ENCODE results near the gene CCNY. TPM values are rescaled to one million over a fixed set of nuclear protein-coding genes. Genes with fewer than 3 reads are reported as not detected.

The CCNY gene
- total RNA-seq, 4 donors from 2014 or later: 37.5 to 56.3 (median 43.9) TPM

DNA sequence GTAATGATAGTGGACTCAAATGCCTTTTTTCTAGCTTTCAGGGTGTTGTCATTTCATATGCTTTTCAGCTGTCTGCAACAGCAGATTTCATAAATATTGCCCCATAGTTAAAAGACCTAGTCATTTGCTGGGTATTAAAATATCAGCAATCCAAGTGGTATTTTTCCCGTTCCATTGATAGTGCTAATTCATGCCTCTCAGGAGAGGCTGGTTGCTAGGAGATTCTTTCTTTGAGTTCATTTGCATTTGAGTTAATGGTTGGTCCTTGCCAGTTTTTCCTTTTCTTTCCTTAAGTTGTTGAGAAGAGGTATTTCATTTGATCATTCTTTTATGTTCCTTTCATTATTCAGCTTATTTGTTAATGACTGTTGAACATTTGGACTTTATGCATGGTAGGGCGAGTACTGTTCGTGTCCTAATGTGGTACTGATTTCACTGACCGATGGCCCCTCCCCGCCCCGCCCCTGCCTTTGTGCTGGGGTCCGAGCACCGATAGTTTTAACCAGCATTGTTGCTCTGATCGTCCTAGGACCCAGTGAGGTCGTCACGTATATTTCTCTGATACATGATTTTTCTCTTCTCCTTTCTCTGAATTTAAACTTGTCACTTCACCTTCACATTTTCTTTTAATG is 128.6 kb downstream of the CCNY start:
- Histone ChIP-seq H3K4me3 (replicated peaks in 1 of 3) (no peak overlapping the region), H3K36me3 (no peaks in the 10 kb centered on the region), H3K27me3 (no peaks in the 10 kb centered on the region), H3K4me1 (peaks cover 4 to 34% of the 10 kb centered on the region in 2 donors), H3K27ac (no peak overlapping the region), H3K9me3 (no peaks in the 10 kb centered on the region)
- TF ChIP-seq, protein P1, sequence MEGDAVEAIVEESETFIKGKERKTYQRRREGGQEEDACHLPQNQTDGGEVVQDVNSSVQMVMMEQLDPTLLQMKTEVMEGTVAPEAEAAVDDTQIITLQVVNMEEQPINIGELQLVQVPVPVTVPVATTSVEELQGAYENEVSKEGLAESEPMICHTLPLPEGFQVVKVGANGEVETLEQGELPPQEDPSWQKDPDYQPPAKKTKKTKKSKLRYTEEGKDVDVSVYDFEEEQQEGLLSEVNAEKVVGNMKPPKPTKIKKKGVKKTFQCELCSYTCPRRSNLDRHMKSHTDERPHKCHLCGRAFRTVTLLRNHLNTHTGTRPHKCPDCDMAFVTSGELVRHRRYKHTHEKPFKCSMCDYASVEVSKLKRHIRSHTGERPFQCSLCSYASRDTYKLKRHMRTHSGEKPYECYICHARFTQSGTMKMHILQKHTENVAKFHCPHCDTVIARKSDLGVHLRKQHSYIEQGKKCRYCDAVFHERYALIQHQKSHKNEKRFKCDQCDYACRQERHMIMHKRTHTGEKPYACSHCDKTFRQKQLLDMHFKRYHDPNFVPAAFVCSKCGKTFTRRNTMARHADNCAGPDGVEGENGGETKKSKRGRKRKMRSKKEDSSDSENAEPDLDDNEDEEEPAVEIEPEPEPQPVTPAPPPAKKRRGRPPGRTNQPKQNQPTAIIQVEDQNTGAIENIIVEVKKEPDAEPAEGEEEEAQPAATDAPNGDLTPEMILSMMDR (IDR thresholded peaks at IDR 0.05): no peak
- no peak for TF ChIP-seq POLR2A (IDR thresholded peaks at IDR 0.05)
- intact Hi-C loops (cut with DNase I): no loop called here
- WGBS, 2 donors: 78 to 81% methylated on average over 11 of the region's 11 CpGs
- no peak for DNase-seq

DNA sequence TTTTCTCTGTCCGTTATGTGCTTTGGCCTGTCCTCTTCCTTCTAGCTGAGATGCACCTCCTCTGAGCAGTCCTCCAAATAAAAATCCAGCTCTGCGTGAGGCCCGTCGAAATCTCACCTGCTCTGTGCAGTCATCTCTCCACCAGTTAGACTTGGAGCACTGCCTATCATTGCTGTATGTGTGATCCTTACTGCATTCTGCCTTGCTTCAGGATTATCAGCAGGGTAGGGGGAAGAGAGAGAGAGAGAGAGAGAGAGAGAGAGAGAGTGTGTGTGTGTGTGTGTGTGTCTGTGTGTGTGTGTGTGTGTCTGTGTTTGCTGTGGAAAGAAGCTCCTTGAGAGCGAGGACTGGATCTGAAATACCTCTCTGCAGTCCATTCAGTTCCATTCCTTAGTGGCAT is 129.4 kb downstream of the CCNY start:
- Histone ChIP-seq H3K9me3 (no peaks in the 10 kb centered on the region), H3K4me3 (replicated peaks in 1 of 3) (no peak overlapping the region), H3K36me3 (no peaks in the 10 kb centered on the region), H3K4me1 (peaks cover 8 to 41% of the 10 kb centered on the region in 2 donors), H3K27me3 (no peaks in the 10 kb centered on the region), H3K27ac (no peak overlapping the region)
- TF ChIP-seq, protein P1 (IDR thresholded peaks at IDR 0.05): no peak
- no peak for TF ChIP-seq POLR2A (IDR thresholded peaks at IDR 0.05)
- intact Hi-C loops (cut with DNase I): no loop called here
- DNase-seq: no peak
- 86 to 94% methylated on average over 5 of the region's 5 CpGs for WGBS, 2 donors

DNA sequence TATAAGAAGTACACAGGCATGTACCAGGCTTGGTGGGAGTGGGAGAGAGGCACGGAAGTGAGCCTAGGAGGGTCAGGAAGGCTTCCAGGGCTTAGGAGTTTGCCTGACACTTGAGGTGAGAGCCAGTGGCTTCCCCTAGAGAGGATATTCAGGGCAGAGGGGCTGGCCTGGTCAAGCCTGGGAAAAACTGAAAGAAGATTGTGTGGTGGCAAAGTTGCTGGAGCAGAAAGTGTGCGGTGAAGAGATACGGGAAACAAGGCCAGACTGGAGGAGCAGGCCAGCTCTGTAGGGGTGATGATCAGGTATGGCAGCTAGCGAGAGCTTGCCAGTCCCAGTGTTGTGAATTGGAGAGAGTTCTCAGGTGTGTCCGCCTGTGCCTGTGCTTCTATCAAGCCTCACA is 129.9 kb downstream of the CCNY start:
- peaks cover 8 to 39% of the 10 kb centered on the region in 2 donors for H3K4me1 ChIP-seq
- no peaks in the 10 kb centered on the region for H3K9me3 ChIP-seq
- intact Hi-C loops (cut with DNase I): no loop called here
- no peaks in the 10 kb centered on the region for H3K27me3 ChIP-seq
- H3K36me3 ChIP-seq: no peaks in the 10 kb centered on the region
- H3K4me3 ChIP-seq (replicated peaks in 1 of 3): no peak overlapping the region
- no peak overlapping the region for H3K27ac ChIP-seq
- WGBS, 2 donors: 86 to 91% methylated on average over 4 to 5 of the region's 5 CpGs
- no peak for DNase-seq
- TF ChIP-seq, protein P1 (IDR thresholded peaks at IDR 0.05): no peak
- no peak for TF ChIP-seq POLR2A (IDR thresholded peaks at IDR 0.05)

DNA sequence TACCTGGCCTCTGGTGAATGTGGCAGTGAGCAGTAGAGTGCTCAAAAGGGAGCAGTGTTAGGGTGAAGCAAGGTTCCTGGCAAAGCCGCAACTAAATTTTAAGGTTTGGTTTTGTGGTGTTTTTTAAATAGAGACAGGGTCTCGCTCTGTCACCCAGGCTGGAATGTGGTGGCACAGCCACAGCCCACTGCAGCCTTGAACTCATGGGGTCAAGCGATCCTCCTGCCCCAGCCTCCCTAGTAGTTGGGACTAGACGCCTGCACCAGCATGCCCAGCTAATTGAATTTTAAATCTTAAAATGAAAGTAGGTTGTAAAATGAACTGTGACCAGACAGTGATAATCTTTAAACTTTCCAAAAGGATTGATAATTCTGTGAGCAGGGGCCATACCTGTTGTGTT is 130.4 kb downstream of the CCNY start:
- Histone ChIP-seq H3K36me3 (no peaks in the 10 kb centered on the region), H3K27ac (no peak overlapping the region), H3K9me3 (no peaks in the 10 kb centered on the region), H3K4me1 (peaks cover 8 to 36% of the 10 kb centered on the region in 2 donors), H3K4me3 (replicated peaks in 1 of 3) (no peak overlapping the region), H3K27me3 (no peaks in the 10 kb centered on the region)
- 97% methylated on average over 4 of the region's 4 CpGs for WGBS, 2 donors
- TF ChIP-seq, protein P1 (IDR thresholded peaks at IDR 0.05): no peak
- TF ChIP-seq POLR2A (IDR thresholded peaks at IDR 0.05): no peak
- intact Hi-C loops (cut with DNase I): no loop called here
- no peak for DNase-seq

DNA sequence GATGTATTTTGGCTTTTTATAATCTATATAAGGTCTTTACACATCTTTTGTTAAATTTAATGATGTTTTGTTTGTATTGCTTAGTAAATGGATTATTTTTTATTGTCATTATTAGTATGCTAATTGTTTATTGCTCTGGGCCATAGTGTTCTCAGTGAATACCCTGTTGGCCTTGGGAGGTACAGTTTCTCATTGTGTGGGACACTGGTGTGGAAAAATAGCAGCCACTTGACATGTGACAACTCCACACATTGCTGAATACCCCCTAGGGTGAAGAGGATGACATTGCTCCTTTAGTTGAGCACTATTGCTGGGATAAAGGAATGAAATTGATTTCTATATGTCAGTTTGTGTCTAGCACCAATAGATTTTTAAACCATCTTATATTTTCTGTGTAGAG is 130.9 kb downstream of the CCNY start:
- no peaks in the 10 kb centered on the region for H3K9me3 ChIP-seq
- no peak for DNase-seq
- H3K4me1 ChIP-seq: peaks cover 8 to 33% of the 10 kb centered on the region in 2 donors
- H3K27me3 ChIP-seq: no peaks in the 10 kb centered on the region
- intact Hi-C loops (cut with DNase I): no loop called here
- H3K27ac ChIP-seq: no peak overlapping the region
- no peak overlapping the region for H3K4me3 ChIP-seq (replicated peaks in 1 of 3)
- H3K36me3 ChIP-seq: no peaks in the 10 kb centered on the region
- TF ChIP-seq POLR2A (IDR thresholded peaks at IDR 0.05): no peak
- TF ChIP-seq, protein P1 (IDR thresholded peaks at IDR 0.05): no peak
